Neural cell (in vitro differentiated cells): ENCODE results near the gene NLRC3.

Experiments used
- EP300 ChIP-seq: fragments of 450-650 bp; conservative IDR thresholded peaks from 2 replicates; pipeline ENCODE4 v1.6.1; 2014; ENCODE audit warnings: antibody characterized with exemption, mild to moderate bottlenecking, moderate library complexity; ENCODE audit not compliant: poor library complexity, severe bottlenecking
- EZH2 ChIP-seq: fragments of 200-600, 300-800 bp; shearing (Covaris generic), sonication (generic); IDR thresholded peaks from 2 replicates; pipeline ENCODE4 v1.6.1; 2014; ENCODE audit warnings: antibody characterized with exemption, low read length, borderline replicate concordance, mild to moderate bottlenecking; ENCODE audit not compliant: insufficient read depth, poor library complexity, severe bottlenecking
- MXI1 ChIP-seq: fragments of 450-650 bp; conservative IDR thresholded peaks from 2 replicates; pipeline ENCODE4 v1.6.1; 2014; ENCODE audit warnings: antibody characterized with exemption, mild to moderate bottlenecking; ENCODE audit not compliant: poor library complexity, severe bottlenecking
- POLR2AphosphoS5 ChIP-seq: IDR thresholded peaks from 2 replicates; pipeline ENCODE4 v1.6.1; 2012
- RAD21 ChIP-seq: fragments of 450-650 bp; conservative IDR thresholded peaks from 2 replicates; pipeline ENCODE4 v1.6.1; 2014; ENCODE audit warnings: antibody characterized with exemption, mild to moderate bottlenecking, moderate library complexity
- SMC3 ChIP-seq: fragments of 450-650 bp; conservative IDR thresholded peaks from 2 replicates; pipeline ENCODE4 v1.6.1; 2014; ENCODE audit warnings: antibody characterized with exemption, mild to moderate bottlenecking, moderate library complexity; ENCODE audit not compliant: poor library complexity
- TAF1 ChIP-seq: IDR thresholded peaks from 2 replicates; pipeline ENCODE4 v1.6.1; 2012; ENCODE audit warnings: low read depth
- TF ChIP-seq, protein P1 (sequence below): fragments of 450-650 bp; IDR thresholded peaks from 2 replicates; pipeline ENCODE4 v1.5.1; 2014; ENCODE audit warnings: antibody characterized with exemption, mild to moderate bottlenecking, moderate library complexity; ENCODE audit not compliant: poor library complexity, severe bottlenecking
- TF ChIP-seq, protein P2 (sequence below): IDR thresholded peaks from 2 replicates; pipeline ENCODE4 v1.6.1; 2012; ENCODE audit warnings: borderline replicate concordance

- TF ChIP-seq RAD21 (no peak), TAF1 (no peak), POLR2AphosphoS5 (no peak), EZH2 (no peak), EP300 (no peak), MXI1 (no peak), SMC3 (no peak)
- TF ChIP-seq, protein P1, sequence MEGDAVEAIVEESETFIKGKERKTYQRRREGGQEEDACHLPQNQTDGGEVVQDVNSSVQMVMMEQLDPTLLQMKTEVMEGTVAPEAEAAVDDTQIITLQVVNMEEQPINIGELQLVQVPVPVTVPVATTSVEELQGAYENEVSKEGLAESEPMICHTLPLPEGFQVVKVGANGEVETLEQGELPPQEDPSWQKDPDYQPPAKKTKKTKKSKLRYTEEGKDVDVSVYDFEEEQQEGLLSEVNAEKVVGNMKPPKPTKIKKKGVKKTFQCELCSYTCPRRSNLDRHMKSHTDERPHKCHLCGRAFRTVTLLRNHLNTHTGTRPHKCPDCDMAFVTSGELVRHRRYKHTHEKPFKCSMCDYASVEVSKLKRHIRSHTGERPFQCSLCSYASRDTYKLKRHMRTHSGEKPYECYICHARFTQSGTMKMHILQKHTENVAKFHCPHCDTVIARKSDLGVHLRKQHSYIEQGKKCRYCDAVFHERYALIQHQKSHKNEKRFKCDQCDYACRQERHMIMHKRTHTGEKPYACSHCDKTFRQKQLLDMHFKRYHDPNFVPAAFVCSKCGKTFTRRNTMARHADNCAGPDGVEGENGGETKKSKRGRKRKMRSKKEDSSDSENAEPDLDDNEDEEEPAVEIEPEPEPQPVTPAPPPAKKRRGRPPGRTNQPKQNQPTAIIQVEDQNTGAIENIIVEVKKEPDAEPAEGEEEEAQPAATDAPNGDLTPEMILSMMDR = no peak
- TF ChIP-seq, protein P2, sequence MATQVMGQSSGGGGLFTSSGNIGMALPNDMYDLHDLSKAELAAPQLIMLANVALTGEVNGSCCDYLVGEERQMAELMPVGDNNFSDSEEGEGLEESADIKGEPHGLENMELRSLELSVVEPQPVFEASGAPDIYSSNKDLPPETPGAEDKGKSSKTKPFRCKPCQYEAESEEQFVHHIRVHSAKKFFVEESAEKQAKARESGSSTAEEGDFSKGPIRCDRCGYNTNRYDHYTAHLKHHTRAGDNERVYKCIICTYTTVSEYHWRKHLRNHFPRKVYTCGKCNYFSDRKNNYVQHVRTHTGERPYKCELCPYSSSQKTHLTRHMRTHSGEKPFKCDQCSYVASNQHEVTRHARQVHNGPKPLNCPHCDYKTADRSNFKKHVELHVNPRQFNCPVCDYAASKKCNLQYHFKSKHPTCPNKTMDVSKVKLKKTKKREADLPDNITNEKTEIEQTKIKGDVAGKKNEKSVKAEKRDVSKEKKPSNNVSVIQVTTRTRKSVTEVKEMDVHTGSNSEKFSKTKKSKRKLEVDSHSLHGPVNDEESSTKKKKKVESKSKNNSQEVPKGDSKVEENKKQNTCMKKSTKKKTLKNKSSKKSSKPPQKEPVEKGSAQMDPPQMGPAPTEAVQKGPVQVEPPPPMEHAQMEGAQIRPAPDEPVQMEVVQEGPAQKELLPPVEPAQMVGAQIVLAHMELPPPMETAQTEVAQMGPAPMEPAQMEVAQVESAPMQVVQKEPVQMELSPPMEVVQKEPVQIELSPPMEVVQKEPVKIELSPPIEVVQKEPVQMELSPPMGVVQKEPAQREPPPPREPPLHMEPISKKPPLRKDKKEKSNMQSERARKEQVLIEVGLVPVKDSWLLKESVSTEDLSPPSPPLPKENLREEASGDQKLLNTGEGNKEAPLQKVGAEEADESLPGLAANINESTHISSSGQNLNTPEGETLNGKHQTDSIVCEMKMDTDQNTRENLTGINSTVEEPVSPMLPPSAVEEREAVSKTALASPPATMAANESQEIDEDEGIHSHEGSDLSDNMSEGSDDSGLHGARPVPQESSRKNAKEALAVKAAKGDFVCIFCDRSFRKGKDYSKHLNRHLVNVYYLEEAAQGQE = no peak
Measured at GRCh38 chr16:3592559-3592958, 15.4 kb upstream of the NLRC3 start.
